GM21717 (cell line): ENCODE results near the gene MAD1L1.

ENCODE experiments used
- ATAC-seq: cut with Tn5 transposase; IDR thresholded peaks from one replicate; pipeline ENCODE4 v1.9.1; 2021; ENCODE audit warnings: mild to moderate bottlenecking, moderate library complexity; ENCODE audit not compliant: unreplicated experiment

The MAD1L1 gene

DNA sequence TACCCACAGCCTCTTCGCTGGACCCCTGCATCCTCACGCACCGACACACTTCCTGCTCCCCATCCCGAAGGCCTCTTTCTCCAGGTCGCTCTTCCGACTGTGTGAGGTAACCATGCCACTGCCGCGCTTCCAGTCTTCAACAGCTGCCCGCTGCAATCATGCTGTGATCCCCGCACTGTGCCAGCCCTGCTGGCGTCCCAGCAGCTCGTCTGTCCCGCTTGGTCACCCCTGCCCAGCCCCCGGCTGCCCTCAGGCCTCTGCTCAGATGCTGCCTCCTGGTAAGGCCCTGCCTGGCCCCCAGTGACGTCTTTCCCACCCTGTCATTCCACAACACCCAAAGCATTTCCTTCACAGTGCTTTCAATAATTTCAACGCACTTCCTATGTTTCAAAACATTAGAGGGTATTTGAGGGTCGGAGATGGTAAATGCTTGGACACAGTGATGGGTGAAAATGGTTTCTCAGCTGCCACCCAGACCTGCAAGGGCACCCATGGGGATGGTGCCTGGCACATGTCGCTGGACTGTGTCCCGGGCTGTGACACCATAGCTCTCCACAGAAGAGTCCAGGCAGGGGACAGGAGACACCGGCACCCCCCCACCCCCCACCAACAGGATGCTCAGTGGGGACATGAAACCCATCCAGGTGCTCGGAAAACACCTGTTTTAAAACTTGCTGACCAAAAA, 125.2 kb downstream of the MAD1L1 start:
- ATAC-seq, result no peak

DNA sequence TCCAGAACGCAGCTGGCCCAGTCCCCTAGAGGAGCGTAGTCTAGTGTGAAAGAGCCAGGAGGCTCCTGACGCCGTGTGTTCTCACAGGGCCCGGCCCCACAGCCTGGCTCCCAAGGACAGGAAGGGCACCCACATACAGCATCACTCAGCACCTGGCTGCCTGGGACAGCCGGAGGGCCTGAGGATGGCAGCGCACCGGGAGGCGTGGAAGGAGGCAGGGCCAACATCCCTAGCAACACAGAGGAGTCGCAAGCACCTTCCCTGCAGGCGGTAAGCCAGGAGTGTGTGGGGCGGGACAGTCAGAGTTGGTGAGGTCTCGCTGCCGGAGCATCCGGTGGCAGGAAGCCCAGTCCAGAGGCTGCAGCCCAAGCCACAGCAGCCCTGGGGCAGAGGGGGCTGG, 125.8 kb downstream of the MAD1L1 start:
- ATAC-seq, result no peak

DNA sequence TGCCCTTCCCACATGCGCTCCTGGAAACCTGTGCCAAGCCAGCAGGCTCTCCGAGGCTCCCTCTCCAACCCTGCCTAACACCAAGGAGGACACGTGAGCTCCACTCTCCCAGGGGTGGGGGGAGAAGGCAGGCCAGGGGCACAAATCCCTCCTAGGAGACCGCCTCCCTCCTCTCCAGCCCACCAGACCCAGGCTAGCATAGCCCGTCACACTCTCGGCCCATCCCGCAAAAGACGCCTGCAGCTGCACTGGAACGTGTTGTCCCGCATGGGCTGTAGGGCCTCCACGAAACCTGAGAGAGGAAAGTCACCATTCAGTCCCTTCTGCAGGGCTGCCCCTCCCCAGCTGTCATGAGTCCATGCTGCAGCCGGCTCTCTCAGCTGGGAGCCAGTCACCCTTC, 126.3 kb downstream of the MAD1L1 start:
- ATAC-seq, result no peak

DNA sequence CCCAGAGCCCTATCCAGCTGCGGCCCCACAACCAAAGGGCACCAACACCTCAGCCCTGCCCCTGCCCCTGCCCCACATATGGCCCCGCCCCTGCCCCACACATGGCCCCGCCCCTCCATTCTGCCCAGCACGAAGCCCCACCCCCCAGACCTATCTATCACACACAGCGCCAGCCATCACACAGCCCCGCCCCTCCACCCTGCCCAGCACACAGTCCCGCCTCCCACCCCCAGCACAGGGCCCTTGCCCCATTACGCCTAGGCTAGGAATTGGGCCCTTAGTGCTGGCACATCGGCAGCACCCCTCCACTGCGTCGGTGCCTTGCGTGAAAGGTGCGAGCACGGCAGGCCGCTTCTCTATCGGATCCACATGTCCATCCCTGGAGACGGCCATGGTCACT, 126.8 kb downstream of the MAD1L1 start:
- ATAC-seq, result no peak

DNA sequence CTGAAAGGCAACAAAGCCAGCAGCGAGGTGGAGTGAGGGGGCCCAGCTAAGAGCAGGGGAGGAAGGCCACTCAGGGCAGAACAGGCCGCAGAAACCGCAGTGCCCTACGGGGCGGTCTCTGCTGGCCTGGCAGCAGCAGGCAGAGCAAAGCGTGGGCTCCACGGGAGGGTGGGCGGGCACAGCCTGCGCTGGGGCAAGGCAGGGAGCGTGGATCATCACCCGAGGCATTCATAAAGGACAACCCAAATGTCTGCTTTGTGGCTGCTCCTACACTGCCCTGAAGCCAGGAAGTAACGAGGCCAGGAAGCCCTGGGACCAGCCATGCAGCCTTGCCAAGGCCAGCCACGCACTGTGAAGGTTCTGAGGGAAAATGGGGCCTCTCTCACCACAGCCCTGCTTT, 127.5 kb downstream of the MAD1L1 start:
- no peak for ATAC-seq

DNA sequence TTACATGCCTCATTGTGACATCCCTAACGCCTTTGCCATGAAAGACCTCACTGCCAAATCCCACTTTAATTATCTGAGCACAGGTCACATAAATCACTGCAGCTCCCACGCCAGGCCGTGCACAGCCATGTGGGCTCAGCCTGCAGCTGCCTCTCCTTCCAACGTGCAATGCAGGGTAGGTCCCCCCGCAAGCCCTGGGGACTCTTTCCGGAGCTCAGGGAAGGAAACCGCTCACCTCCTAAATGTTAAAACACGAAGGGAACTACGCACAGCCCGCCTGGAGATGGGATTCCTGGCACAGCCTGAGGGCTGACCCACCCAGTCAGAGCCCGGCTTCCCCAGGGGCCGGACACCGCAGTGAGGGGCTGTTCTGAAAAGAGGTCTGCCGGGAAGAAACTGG, 128.0 kb downstream of the MAD1L1 start:
- ATAC-seq, result no peak

DNA sequence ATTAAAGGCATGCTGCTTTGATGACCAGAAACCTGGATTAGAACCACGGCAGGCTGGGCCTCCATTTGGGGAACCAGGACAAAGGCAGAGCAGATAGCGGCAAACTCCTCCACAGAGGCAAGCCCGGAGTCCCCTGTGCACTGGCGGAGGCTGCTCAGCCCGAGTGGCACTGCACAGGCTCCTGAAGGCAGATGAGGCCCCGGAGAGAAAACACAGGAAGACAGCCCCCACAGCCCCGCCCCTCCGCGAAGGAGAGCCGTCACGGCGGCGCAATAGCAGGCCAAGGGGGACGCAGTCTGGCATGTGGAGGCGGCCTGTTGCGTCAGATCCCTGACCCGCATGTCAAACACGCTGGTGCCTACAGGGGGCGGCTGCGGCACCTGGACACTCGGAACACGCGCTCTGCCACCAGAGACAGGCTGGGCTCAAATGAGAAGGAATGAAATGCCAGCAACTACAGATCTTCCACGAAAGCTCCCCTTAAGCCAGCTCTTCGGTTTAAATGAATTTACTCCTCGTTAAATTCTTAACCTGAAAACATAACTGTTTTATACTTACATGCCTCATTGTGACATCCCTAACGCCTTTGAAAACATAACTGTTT, 128.5 kb downstream of the MAD1L1 start:
- no peak for ATAC-seq

DNA sequence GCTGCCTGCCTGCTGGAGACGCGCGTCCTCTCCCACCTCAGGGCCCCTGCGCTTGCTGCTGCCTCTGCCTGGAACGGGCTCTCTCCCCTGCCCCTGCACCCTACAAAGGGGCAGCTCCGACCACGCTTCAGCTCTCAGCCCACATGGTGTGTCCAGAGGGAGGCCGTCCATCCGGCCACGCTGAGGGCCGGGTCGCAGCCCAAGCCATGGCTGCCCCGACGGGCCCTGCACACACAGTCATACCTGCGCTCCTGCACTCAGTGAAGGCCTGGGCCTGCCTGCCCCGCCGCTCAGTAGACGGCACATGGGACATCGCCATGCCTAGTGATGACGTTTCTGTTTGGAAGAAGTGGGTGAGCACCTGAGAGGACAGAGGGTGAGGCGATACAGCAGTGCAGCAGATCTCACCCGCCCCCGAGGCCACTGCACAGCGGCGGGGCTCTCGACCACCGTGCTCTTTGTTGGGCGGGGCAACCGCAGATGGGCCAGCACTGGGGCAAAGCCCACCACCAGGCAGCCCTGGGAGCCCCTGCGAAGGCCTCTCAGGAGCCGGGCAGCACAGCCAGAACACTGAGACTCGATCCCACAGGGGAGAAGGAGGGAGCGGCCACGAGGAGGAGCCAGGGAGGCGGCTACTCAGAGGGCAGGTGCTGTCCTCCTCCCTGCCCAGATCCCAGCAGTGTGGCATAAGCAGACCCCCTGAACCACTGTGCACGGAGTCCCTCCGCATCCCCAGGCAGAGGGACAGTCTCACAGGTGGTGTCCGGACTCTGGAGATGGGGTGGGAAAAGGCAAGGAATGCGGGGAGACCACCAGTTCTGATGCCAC, 129.5 kb downstream of the MAD1L1 start:
- ATAC-seq, result no peak

DNA sequence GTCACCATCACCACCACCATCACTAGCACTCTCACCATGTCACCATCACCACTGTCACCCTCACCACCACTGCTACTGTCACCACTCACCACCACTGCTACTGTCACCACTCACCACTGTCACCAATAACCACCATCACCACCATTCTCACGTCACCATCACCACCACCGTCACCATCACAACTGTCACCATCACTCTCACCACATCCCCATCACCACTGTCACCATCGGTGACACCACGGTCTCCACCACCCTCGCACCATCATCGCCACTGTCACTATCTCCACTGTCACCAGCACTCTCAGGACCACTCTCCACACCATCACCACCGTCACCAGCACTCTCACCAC, 130.4 kb downstream of the MAD1L1 start:
- no peak for ATAC-seq

DNA sequence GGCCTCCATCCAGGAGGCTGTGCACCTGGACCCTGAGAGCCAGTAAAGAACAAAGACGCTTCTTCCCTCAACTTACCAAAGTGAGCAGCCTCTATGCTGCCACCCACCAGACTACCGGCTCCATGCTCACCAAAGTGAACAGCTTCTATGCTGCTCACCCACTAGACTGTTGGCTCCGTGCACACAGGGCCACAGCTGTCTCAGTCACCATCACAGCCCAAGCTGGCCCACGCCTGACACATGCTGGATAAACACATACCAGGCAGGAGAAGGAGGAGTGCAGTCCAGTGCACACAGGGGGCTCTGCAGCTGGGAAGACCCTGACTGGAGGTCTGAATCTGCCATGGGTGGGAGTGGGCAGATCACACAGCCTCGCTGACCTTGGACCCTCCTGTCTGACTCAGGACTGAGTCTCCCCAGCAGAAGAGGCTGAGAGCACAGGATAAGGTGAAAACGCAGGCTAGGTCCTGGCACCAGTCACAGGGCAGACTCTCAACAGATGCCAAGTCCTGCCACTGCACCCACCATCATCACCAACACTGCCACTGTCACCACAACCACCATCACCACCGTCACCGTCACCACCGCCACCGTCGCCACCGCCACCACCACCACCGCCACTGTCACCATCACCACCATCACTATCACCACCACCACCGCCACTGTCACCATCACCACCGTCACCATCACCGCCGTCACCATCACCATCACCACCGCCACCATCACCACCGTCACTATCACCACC, 130.9 kb downstream of the MAD1L1 start:
- no peak for ATAC-seq

DNA sequence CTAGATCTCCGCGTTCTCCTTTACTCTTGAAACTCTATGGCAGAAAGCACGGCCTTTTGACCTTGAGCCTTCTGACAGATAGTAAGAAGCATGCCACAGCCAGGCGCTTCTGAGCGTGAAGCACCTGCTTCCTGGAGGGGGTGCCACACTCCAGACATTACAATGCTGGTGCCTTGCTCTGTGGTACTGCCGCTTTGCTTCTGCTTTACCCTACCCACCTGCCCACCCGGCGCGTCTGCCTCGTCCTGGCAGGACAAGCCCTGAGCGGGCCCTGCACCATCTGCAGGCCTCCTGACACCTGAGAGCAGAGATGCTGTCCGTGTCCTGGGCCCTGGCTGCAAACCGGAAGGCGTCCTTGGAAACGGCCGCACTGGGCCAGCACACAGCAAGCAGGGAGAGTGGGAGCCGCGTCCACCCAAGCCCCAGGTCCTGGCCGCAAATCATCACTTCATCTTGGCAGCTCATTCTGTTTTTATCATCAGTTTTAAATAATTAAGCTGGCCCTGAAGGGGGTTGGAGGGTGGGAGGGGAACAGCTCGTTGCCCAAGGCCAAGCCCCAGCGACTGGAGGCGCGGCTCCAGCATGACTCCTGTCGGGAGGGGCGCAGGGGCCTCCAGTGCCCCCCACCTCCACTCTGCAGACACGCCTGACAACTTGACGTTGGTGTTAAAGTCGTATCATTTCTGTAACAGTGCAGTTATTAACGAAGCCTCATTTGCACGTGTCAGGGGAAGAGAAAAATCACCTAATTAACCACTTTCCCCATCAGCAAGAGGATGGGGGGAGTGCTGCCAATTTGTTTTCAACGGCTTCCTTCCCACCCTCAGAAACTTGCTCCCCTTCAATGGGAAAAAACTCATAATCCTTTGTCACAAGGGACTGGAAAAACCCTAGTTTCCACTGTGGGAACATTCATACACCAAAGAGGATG, 132.2 kb downstream of the MAD1L1 start:
- ATAC-seq, result no peak

DNA sequence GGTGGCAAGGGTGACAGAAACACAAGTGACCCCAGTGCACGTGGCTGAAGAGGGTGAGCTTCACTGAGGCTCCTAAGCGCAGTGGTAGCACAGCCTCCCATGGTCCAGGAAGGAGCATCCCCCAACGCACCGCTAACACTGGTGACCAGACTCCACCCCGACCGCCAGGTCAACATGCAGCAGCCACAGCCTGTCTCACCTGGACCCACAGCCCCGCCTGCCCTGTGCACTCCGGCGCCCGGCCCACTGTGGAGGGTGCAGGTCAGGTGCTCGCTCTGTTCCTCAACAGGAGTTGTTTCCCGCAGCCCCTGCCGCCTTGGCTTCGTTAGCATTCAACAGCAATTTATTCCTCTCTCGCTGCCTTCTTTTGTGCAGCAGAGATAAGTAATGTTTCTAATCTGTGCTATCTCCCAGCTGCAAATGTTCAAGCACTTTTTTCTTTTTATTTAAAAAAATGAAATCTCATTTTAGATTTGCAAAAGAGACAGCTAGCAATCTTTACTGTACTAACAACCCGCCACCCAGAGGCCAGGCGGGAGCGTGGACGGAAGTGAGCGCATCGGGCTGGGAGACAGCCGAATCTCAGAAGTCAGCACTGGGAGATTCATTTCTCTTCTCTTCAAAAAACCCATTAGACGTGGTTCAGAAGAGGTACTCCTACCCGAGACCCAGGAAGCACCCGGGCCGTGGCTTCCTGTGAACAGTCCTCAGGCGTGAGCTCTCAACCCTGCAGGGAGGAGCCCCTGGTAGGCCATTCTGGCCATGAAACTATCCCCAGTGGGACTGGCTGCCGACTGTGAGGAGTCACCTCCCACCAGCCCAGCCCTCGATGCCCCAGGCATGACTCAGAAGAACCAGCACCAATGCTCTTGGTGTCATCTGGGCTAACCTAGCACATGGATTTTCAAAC, 133.4 kb downstream of the MAD1L1 start:
- no peak for ATAC-seq

DNA sequence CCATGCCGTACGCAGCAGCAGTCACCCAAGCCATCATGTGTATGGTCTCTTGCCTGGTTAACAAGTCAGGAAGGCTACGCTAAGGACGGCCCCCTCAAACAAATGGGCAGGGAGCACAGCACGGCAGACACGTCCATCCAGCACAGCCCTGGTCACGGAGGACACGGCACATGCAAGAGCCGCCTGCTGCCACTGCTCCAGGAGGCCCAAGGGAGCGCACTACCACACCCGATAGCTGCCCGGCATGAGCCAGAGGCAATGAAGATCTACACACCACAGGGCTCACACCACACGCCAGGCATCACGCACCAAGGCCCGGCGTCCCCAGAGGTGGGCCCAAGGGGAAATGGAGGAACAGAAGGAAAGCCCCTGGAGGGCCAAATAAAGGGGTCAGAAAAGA, 134.2 kb downstream of the MAD1L1 start:
- no peak for ATAC-seq

DNA sequence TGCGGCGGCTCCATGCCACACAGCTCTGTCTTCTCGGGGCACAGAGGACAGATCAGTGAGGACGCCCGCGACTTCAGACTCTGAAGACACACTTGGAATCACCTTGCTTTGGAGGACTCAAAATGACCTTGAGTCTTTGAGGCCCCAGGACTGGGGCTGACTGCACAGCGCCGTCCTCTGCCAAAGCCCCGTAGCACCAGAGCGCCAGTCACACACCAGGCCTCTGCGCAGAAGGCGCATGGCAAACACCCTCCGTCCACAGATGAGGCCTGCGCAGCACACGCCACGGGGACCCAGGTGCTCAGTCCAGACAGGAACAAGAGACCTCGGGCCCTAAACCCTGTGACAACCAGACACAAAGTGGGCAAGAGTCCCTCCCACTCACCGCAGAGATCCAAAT, 134.7 kb downstream of the MAD1L1 start:
- ATAC-seq, result no peak

DNA sequence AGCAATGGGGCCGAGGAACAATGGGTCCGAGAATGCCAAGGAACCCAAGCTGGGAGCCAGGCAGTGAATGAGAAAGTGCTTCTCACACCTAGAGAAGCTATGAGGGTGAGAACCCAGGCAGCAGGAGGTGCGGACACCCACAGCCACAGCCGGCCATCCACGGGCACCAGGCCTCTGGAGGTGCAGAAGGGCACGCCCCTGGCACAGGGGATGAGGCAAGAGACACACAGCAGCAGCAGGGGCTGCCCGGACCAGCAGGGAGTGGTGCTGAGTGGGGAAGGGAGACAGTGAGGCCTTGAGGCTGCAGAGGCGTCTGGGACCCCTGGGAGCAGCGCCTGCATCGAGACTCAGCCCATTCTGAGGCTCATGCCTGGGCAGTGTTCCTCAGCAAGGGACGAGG, 135.3 kb downstream of the MAD1L1 start:
- no peak for ATAC-seq

DNA sequence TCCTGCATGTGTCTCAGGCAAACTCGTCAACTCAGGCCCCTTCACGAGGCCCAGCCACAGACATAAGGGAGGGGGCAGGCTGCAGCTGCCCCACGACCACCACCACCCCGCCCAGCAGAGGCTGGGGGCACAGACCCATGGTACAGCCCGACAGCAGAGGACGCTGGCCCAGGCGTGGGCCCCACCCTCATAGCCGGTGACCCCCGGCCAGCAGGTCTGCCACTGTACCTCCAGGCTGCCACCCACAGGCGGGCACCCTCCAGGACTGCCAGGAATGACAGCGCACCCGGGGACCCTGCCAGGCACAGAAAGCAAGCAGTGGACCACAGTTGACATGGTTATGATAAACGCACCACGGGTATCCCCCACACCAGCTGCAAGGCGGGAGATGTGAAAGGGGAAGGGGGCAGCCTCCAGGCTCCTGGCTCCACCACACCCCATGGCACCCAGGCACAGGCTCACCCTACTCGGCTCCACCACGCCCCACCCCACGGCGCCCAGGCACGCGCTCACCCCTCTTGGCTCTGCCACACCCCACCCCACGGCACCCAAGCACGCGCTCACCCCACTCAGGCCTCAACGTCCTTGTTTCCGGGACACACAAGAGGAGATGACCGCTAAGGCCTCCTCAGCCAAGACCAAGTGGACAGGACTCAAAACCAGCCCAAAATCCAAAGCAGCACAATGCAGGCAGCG, 135.9 kb downstream of the MAD1L1 start:
- ATAC-seq, result no peak

DNA sequence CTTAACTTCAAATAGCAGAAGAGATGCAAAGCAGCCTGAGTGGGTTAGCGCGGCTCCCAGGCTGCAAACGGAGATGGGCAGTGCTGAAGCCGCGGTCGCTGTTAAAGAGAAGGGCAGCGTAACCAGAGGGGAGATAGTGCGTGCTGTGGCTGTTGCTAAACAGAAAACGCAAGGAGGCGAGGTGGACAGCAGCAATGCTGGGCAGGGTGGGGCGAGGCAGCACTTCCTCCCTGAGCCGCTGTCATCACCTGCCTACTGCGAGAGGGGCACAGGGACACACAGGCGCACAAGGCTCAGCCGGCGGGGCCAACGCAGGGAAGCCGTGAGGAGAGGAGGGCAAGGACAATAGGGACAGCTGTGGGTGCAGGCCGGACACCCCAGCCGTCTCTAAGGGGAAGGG, 137.3 kb downstream of the MAD1L1 start:
- ATAC-seq, result no peak

DNA sequence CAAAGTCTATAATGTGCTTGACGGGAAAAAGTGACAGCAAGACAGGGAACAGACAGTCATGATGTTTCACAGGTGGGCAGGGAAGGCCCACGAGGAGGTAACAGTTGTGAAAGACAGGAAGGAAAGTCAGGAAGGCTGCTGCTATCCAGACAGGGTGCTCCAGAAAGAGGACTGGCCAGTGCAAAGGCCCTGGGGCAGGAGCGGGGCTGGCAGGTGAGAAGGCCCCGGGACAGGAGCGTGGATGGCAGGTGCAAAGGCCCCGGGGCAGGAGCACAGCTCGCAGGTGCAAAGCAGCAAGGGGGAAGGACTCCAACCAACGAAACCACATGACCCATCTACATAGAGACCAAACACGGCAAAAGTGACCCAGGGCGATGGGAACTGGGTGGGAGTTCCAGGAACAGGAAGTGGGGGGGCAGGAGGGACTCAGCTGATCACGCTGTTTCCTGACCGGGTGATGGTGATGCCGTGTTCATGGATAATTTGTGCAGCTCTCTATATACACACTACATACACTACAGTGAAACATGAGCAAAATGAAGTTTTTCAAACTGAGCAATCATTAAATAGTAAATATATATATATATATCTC, 138.2 kb downstream of the MAD1L1 start:
- ATAC-seq, result no peak

DNA sequence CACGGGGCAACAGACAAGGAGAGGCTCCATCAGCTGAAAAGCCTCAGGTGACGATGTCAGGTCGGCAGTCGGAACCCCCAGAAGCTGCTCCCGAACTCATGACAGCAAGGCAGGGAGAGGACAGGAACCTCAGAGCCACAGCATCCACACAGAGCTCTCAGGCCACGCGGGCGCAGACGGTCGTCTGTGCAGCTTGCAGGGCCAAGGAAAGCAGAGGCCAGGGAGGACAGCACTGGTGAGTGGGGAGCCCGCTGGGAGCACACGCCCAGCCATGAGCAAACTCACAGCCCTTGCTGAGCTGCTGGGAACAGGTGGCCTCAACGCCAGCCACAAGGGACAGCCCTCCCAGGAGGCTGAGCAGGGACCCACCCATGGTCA, 138.9 kb downstream of the MAD1L1 start:
- ATAC-seq, result no peak
